ENCODE measurements around the gene RCBTB2. TPM values are rescaled to one million over a fixed set of nuclear protein-coding genes. Genes with fewer than 3 reads are reported as not detected.

RCBTB2 gene
- total RNA-seq, 4 donors from 2014 or later = 7.0 to 10.6 (median 8.5) TPM

DNA sequence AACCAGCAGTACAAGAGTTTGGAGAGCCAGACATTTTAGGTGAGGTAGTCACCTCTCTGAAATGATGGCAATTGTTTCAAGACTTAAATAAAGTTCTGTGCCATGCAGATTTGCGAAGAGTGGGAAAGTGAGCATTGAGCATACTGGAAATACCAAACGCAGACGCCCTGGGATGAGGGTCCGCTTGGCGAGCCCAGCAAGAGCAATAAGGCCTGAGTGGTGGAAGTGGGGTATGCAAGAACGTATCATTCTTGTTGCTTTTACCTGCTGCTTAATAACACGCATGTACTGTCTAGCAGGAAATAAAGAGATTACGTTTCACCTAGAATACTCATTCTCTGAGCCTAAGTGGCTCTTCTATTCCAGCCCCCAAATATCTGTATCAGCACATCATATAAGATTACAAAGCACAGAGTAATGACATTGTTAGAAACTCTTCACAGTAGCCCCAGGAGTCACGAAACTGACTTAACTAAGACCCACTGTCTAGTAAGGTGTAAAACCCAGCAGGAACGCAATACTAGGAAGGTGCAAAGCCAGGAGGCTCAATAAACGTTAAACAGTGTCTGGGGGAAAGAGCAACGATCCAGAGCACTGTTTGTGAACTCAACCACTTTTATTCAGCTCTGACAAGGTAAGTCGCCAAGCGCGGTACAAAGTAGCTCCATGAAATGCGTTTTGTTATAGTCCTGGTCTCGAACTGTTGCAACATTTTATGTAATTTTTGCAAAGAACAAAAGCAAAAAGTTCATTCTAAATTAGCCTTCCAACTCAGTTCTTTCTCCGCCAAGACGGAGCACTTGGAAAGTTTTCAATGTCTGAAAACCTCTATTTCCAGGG lies 1.2 kb downstream of the RCBTB2 start:
- Histone ChIP-seq H3K27me3 (no peaks in the 10 kb centered on the region), H3K36me3 (no peaks in the 10 kb centered on the region), H3K4me3 (peak overlapping the region; percentile 63 to 88 (median 75)), H3K27ac (peak overlapping the region; percentile 97 to 99 (median 98)), H3K4me1 (peaks cover 0 to 34% (median 11%) of the 10 kb centered on the region in 4 donors), H3K9me3 (peaks cover 0 to 1% (median 0%) of the 10 kb centered on the region in 4 donors)
- TF ChIP-seq POLR2A (IDR thresholded peaks at IDR 0.05) = no peak
- TF ChIP-seq EP300 (IDR thresholded peaks at IDR 0.05) = no peak
- no peak for TF ChIP-seq CTCF (IDR thresholded peaks at IDR 0.05)
- 28 to 29% methylated on average over 19 of the region's 19 CpGs for WGBS, 2 donors
- no peak for DNase-seq (ENCODE audit: low spot score in 2 of 2)

- WGBS, 2 donors = 84 to 87% methylated on average over 6 of the region's 6 CpGs
- H3K4me3 ChIP-seq = no peak overlapping the region
- H3K9me3 ChIP-seq = no peaks in the 10 kb centered on the region
- no peaks in the 10 kb centered on the region for H3K36me3 ChIP-seq
- no peak for DNase-seq (ENCODE audit: low spot score in 2 of 2)
- peak overlapping the region in 2 of 4 donors; percentile 21 to 98 for H3K27ac ChIP-seq
- TF ChIP-seq POLR2A (IDR thresholded peaks at IDR 0.05) (no peak), CTCF (IDR thresholded peaks at IDR 0.05) (no peak), EP300 (IDR thresholded peaks at IDR 0.05) (no peak)
- H3K27me3 ChIP-seq = no peaks in the 10 kb centered on the region
- peaks cover 0 to 34% (median 11%) of the 10 kb centered on the region in 4 donors for H3K4me1 ChIP-seq
Observed at GRCh38 chr13:48530833-48531232, 2.0 kb downstream of the RCBTB2 start.

- H3K27me3 ChIP-seq = no peaks in the 10 kb centered on the region
- H3K4me3 ChIP-seq = no peak overlapping the region
- DNase-seq (ENCODE audit: low spot score in 2 of 2) = no peak
- H3K9me3 ChIP-seq = no peaks in the 10 kb centered on the region
- TF ChIP-seq POLR2A (IDR thresholded peaks at IDR 0.05) (no peak), CTCF (IDR thresholded peaks at IDR 0.05) (no peak), EP300 (IDR thresholded peaks at IDR 0.05) (no peak)
- no peaks in the 10 kb centered on the region for H3K36me3 ChIP-seq
- H3K4me1 ChIP-seq = peaks cover 0 to 32% (median 11%) of the 10 kb centered on the region in 4 donors
- H3K27ac ChIP-seq = no peak overlapping the region
- 81 to 84% methylated on average over 3 of the region's 3 CpGs for WGBS, 2 donors
Observed at GRCh38 chr13:48528720-48529119, 4.2 kb downstream of the RCBTB2 start.

- Histone ChIP-seq H3K27ac (peak overlapping the region in 2 of 4 donors; percentile 26), H3K27me3 (no peaks in the 10 kb centered on the region), H3K36me3 (no peaks in the 10 kb centered on the region), H3K9me3 (no peaks in the 10 kb centered on the region), H3K4me3 (no peak overlapping the region), H3K4me1 (peaks cover 0 to 26% (median 5%) of the 10 kb centered on the region in 4 donors)
- WGBS, 2 donors = 51 to 57% methylated on average over 2 of the region's 2 CpGs
- TF ChIP-seq POLR2A (IDR thresholded peaks at IDR 0.05) = no peak
- no peak for TF ChIP-seq CTCF (IDR thresholded peaks at IDR 0.05)
- TF ChIP-seq EP300 (IDR thresholded peaks at IDR 0.05) = no peak
- no peak for DNase-seq (ENCODE audit: low spot score in 2 of 2)
Observed at GRCh38 chr13:48527955-48528354, 4.9 kb downstream of the RCBTB2 start.

- no peak for DNase-seq (ENCODE audit: low spot score in 2 of 2)
- H3K36me3 ChIP-seq = peaks cover 0 to 8% (median 0%) of the 10 kb centered on the region in 3 donors
- H3K27ac ChIP-seq = no peak overlapping the region
- TF ChIP-seq POLR2A (IDR thresholded peaks at IDR 0.05) (no peak), EP300 (IDR thresholded peaks at IDR 0.05) (no peak), CTCF (IDR thresholded peaks at IDR 0.05) (no peak)
- H3K4me1 ChIP-seq = peaks cover 0 to 20% (median 2%) of the 10 kb centered on the region in 4 donors
- H3K9me3 ChIP-seq = no peaks in the 10 kb centered on the region
- no peaks in the 10 kb centered on the region for H3K27me3 ChIP-seq
- WGBS, 2 donors = 97% methylated on average over 10 of the region's 10 CpGs
- no peak overlapping the region for H3K4me3 ChIP-seq
Observed at GRCh38 chr13:48526286-48526685, 6.6 kb downstream of the RCBTB2 start.
